Stimulated activated CD8-positive, alpha-beta memory T cell treated with anti-CD3 and anti-CD28 coated beads, Interleukin-12 subunit alpha, Interleukin-12 subunit beta, amount 100 ng/mL, for 1 hour (primary cell): ENCODE results near the gene HEMGN.

Source experiments
- DNase-seq: peaks from one replicate; pipeline ENCODE4 v3.0.0-alpha.2; 2020; ENCODE audit warnings: low read depth

The HEMGN gene

GRCh38 chr9:97928986-97929604 is 8.9 kb downstream of the HEMGN start:
- no peak for DNase-seq

GRCh38 chr9:97925497-97926334 is 12.3 kb downstream of the HEMGN start:
- DNase-seq, result no peak

GRCh38 chr9:97924386-97924785 is 13.6 kb downstream of the HEMGN start:
- DNase-seq, result no peak

- peak; percentile 61 for DNase-seq
These were observed 14.4 kb downstream of the HEMGN start for GRCh38 chr9:97923529-97924108.

- peak; percentile 99 for DNase-seq
These were observed 15.8 kb downstream of the HEMGN start, which contains the start of gene TRMO for GRCh38 chr9:97921959-97922724. TSS of gene TRMO (minus strand) at chr9:97922500. CDS start at chr9:97922493, 7 bp downstream.

- DNase-seq, result no peak
These were observed 18.7 kb downstream of the HEMGN start for GRCh38 chr9:97919217-97919813.

- no peak for DNase-seq
These were observed 19.4 kb downstream of the HEMGN start for GRCh38 chr9:97918611-97919010.

- DNase-seq, result no peak
These were observed 26.0 kb downstream of the HEMGN start for GRCh38 chr9:97911970-97912369.

- DNase-seq, result no peak
These were observed 26.4 kb downstream of the HEMGN start for GRCh38 chr9:97911528-97911927.

GRCh38 chr9:97910357-97910756 is 27.6 kb downstream of the HEMGN start:
- no peak for DNase-seq

GRCh38 chr9:97908705-97909104 is 29.3 kb downstream of the HEMGN start:
- DNase-seq, result no peak

- DNase-seq, result no peak
These were observed 30.3 kb downstream of the HEMGN start for GRCh38 chr9:97907632-97908031.

- no peak for DNase-seq
These were observed 30.9 kb downstream of the HEMGN start for GRCh38 chr9:97907046-97907445.

GRCh38 chr9:97906236-97906831 is 31.6 kb downstream of the HEMGN start:
- no peak for DNase-seq

GRCh38 chr9:97905228-97905627 is 32.7 kb downstream of the HEMGN start:
- no peak for DNase-seq

- no peak for DNase-seq
These were observed 33.2 kb downstream of the HEMGN start for GRCh38 chr9:97904725-97905124.

- DNase-seq, result no peak
These were observed 34.8 kb downstream of the HEMGN start for GRCh38 chr9:97903177-97903576.

GRCh38 chr9:97900738-97901565 is 37.0 kb downstream of the HEMGN start:
- no peak for DNase-seq

GRCh38 chr9:97900103-97900737 is 37.8 kb downstream of the HEMGN start:
- no peak for DNase-seq

- no peak for DNase-seq
These were observed 42.2 kb downstream of the HEMGN start for GRCh38 chr9:97895695-97896332.
